Measurements from ENCODE around the gene CCDC97. TPM values are rescaled to one million over a fixed set of nuclear protein-coding genes. Genes with fewer than 3 reads are reported as not detected.

CCDC97 gene
- total RNA-seq, 1 donor from 2014 or later: 40.5 TPM

DNA sequence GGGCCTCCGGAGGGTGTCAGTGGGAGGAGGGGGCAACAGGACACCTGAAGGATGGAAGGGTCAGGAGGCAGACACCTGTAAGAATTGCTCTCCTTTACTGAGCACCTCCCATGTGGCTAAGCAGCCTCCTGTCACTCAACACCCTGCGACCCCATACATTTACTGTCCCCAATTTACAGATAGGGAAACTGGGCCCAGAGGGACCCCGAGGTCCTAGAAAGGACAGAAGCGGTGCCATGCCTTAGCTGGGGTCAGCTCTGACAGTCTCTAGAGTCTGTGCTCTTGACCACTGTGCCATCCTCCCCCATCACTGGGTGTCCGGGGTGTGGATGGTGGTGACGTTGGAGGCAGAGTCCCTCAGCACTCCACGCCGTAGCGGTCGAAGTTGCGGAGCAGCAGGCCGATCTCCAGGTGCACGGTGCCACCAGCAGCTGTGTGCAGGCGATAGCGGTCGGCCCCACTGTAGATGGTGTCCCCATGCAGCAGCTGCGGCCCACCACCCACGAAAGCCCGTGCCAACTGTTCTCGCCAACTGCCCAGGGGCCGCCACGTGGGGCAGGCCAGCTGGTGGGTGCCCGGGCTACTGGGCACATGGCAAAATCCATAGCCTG lies 44.5 kb downstream of the CCDC97 start:
- Mint-ChIP-seq H3K27ac (peak overlapping the region; percentile 86), H3K27me3 (ENCODE audit: low read depth) (peaks cover 35% of the 10 kb centered on the region), H3K4me1 (peaks cover 24% of the 10 kb centered on the region), H3K9me3 (no peaks in the 10 kb centered on the region), H3K36me3 (no peaks in the 10 kb centered on the region), H3K4me3 (peak overlapping the region; percentile 81)
- TF ChIP-seq, protein P1, sequence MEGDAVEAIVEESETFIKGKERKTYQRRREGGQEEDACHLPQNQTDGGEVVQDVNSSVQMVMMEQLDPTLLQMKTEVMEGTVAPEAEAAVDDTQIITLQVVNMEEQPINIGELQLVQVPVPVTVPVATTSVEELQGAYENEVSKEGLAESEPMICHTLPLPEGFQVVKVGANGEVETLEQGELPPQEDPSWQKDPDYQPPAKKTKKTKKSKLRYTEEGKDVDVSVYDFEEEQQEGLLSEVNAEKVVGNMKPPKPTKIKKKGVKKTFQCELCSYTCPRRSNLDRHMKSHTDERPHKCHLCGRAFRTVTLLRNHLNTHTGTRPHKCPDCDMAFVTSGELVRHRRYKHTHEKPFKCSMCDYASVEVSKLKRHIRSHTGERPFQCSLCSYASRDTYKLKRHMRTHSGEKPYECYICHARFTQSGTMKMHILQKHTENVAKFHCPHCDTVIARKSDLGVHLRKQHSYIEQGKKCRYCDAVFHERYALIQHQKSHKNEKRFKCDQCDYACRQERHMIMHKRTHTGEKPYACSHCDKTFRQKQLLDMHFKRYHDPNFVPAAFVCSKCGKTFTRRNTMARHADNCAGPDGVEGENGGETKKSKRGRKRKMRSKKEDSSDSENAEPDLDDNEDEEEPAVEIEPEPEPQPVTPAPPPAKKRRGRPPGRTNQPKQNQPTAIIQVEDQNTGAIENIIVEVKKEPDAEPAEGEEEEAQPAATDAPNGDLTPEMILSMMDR (IDR thresholded peaks at IDR 0.05; ENCODE audit: unreplicated experiment): peak; percentile 43
- DNase-seq (ENCODE audit: low spot score in 2 of 2, unreplicated experiment in 2 of 2): no peak

DNA sequence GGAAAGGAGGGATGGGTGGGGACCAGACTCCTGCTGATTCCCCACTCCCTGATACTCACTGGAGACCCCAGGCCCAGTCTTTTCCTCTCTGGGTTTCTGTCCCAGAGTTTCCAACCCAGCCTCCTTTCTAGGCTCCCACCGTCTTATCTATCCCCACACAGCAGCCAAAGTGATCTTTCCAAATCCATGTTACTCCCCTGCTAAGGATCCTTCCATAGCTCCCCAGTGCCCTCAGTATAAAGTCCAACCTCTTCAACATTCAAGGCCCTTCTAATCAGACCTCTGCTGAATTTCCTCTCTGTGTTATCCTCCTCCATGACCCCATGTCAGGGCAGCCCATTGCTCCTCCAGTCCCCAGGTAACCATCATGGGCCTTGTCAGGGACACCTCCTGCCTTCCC lies 45.1 kb downstream of the CCDC97 start:
- H3K36me3 Mint-ChIP-seq: no peaks in the 10 kb centered on the region
- peak overlapping the region; percentile 59 for H3K4me3 Mint-ChIP-seq
- H3K27ac Mint-ChIP-seq: no peak overlapping the region
- TF ChIP-seq, protein P1 (IDR thresholded peaks at IDR 0.05; ENCODE audit: unreplicated experiment): no peak
- peaks cover 30% of the 10 kb centered on the region for H3K27me3 Mint-ChIP-seq (ENCODE audit: low read depth)
- no peak for DNase-seq (ENCODE audit: low spot score in 2 of 2, unreplicated experiment in 2 of 2)
- H3K9me3 Mint-ChIP-seq: no peaks in the 10 kb centered on the region
- H3K4me1 Mint-ChIP-seq: peaks cover 24% of the 10 kb centered on the region

DNA sequence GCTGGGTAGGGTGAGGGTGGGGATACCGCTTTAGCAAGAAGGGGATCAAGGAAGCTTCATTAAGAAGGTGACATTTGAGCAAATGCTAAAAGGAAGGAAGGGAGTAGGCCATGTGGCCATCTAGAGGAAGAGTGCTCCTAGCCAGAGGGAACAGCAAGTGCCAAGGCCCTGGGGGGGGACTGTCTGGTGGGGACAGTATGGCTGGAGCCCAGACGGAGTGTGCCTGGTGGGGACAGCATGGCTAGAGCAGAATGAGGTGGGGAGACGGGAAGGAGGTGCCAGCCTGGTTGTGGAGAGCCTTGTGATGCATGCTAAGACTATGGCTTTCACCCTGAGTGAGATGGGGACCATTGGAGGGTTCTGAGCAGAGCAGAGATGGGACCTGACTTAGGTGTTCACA lies 45.8 kb downstream of the CCDC97 start:
- Mint-ChIP-seq H3K36me3 (no peaks in the 10 kb centered on the region), H3K27me3 (ENCODE audit: low read depth) (peaks cover 26% of the 10 kb centered on the region), H3K4me1 (peaks cover 22% of the 10 kb centered on the region), H3K4me3 (peak overlapping the region; percentile 59), H3K27ac (no peak overlapping the region), H3K9me3 (no peaks in the 10 kb centered on the region)
- TF ChIP-seq, protein P1 (IDR thresholded peaks at IDR 0.05; ENCODE audit: unreplicated experiment): no peak
- no peak for DNase-seq (ENCODE audit: low spot score in 2 of 2, unreplicated experiment in 2 of 2)

DNA sequence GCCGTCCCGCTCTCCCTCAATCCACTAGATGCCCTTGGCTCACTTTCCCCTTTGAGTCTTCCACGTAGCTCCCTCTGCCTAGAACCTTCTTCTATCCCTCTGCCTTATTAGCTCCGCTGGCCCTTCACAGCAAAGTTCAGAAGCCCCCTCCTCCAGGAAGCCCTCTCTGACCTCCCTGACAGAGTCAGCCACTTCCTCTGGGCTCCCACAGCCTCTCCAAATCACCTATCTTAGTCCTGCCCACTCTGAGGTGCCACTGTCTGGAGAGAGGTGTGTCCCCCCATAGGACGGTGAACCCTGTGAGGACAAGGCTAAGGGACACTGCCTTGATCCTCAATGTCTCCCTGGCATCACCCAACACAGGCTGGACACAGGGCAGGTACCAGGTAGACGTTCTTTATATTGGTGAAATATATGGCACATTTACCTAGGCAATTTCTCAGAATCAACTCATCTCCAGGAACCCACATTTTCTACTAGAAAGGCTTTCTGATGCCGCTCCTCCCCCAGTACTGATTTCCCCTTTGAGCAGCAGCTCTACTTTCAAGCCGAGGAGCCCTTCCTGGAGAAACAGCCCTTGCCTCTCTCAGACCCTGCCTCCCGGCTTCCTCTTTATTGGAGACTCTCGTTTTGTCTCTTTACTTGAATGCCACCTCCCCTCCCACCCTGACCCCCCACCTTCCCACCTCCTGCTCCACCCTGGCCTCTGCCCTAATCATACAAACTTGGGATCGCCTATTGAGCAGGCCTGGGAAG lies 47.2 kb downstream of the CCDC97 start:
- Mint-ChIP-seq H3K36me3 (no peaks in the 10 kb centered on the region), H3K9me3 (no peaks in the 10 kb centered on the region), H3K4me1 (peaks cover 12% of the 10 kb centered on the region), H3K27me3 (ENCODE audit: low read depth) (peaks cover 14% of the 10 kb centered on the region), H3K27ac (no peak overlapping the region), H3K4me3 (no peak overlapping the region)
- TF ChIP-seq, protein P1 (IDR thresholded peaks at IDR 0.05; ENCODE audit: unreplicated experiment): no peak
- no peak for DNase-seq (ENCODE audit: low spot score in 2 of 2, unreplicated experiment in 2 of 2)

DNA sequence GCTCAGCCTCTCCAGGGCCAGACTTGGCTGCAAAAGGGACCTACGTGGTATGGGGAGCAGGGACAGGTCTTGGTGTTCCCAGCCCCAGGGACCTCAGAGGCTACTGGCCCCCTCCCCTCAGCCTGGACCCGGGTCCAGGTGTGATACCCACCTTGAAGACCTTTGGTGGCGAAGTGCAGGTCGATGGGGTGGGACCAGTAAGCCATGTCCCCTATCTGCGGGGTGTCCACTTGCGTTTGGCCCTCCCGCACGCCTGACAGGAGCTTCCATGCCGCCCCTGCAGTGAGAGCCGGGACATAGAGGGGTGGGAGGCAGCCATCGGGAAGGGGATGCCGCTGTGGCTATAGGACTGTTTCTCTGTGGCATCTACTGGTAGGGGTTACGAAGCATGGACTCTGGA lies 47.8 kb downstream of the CCDC97 start:
- no peaks in the 10 kb centered on the region for H3K36me3 Mint-ChIP-seq
- DNase-seq (ENCODE audit: low spot score in 2 of 2, unreplicated experiment in 2 of 2): no peak
- peaks cover 9% of the 10 kb centered on the region for H3K4me1 Mint-ChIP-seq
- no peak overlapping the region for H3K4me3 Mint-ChIP-seq
- TF ChIP-seq, protein P1 (IDR thresholded peaks at IDR 0.05; ENCODE audit: unreplicated experiment): no peak
- no peak overlapping the region for H3K27ac Mint-ChIP-seq
- no peaks in the 10 kb centered on the region for H3K9me3 Mint-ChIP-seq
- H3K27me3 Mint-ChIP-seq (ENCODE audit: low read depth): peaks cover 10% of the 10 kb centered on the region

All from mesothelial cell of epicardium (in vitro differentiated cells).